ENCODE measurements around the gene WIZ.

Gene WIZ

DNA sequence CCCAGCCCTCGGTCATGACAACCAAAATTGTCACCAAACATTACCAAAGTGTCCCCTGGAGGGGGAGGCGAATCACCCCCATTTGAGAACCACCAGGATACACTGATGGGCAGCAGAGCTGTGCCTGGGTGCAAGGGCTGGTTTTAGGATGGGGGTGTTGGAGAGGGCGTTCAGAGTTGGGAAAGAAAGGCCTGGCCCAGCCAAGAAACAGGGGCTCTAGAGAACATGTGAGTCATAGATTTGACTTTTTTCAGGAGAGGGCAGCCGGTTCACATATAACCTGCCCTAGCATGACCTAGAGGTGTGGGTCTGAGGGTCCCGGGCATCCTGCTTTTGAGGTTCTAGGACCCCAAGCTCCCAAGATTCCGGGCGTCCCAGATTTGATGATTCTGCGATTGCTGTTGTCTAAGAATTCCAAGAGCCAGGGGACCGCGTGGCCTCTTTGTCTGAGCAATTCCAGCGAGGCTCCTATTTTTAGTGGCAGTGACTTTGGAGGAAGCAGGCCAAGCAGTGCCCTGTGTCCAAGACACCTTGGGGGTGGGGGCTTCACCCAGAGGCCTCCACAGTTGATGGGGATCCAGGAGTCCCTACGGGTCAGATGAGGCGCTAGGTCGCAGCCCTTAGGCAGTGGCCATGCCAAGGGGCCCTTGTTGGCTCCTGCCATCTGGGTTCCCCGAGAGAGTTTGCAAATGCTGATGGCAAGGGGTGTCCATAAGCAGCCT, 5.1 kb downstream of the WIZ start:
- DNase-seq (ENCODE audit: low spot score) = no peak

DNA sequence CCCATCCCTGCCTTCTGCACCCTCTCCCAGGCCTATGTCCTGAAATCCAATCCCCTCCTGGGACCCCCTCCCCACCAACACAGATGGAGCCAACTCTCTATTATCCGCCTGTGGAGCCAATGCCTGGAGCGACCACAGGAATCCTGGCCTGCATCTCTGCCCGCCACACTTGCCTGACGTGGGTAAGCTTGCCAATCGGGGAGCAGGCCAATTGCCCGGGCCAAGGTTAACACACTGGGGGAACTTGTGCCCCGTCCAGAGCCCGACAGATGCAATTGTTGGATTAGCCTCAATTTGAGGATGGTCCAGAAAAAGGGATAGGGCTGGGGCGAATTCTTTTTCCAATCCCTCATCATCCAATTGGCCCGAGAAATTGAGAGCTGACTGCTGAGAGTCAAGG, 5.9 kb downstream of the WIZ start:
- DNase-seq (ENCODE audit: low spot score) = no peak

DNA sequence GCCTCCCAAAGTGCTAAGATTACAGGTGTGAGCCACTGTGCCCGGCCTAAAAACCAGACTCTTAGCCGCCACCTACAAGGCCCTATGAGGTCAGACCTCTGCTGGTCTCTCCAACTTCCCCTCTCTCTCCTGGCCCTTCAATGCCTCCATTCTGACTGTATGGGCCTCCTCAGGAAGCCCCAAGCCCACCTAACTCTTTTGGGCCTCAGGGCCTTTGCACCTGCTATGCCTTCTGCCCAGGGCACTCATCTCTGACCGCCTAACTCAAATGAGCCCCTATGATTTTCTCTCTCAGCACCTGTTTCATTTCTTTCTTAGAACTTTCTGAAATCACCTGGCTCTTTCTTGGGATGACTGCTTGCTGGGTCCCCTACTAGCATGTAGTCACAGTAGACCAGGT, 6.4 kb downstream of the WIZ start:
- no peak for DNase-seq (ENCODE audit: low spot score)

DNA sequence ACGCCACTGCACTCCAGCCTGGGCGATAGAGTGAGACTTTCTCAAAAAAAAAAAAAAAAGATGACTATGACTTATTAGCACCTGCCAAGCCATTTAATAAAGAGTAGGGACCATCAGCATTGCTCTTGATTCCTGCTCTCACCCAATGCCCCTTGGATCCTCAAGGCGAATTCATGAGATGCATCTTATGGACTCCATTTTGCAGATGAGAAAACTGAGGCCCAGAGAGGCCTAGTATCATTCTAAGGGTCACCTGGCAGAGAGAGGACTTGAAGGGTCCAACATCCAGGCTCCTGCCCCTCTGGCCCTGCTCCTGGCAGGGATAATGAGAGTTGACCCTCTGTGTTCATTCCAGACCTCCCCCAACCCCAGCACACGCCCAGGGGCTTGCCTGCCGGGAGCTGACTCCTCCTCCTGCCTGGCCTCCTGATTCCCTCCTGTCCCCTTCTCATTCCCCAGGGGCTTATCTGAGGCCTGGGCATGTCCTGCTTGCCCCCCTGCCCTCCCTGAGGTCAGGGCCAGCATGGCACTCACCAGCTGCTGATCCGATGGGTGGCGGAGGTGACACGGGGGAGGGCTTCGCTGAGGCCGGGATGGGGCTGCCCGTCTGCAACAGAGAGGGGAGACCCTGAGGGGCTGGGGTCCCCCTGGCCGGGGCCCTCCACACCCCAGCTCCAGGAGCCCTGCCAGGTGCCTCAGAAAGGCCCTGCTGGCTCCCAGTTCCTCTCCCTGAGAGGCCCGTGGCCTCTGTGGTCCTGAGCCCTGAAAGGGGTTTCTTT, 7.4 kb downstream of the WIZ start:
- DNase-seq (ENCODE audit: low spot score) = no peak

DNA sequence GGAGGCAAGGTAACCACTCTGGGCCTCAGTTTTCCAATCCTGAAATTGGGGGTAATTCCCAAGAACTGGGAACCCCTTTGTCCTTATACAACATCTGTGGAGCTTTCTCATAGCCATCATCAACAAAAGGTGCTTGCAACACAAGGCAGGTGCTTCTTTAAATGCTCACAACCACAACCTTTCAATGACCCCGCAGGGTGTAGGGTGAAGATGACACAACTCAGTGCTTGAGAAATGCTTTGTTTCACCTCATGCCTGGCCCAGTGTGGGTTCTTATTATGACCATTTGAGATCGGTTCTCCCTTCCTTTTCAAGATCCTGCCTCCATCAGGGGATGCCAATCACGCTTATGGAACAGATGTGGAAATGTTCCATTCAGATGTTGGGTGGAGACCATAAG, 8.4 kb downstream of the WIZ start:
- DNase-seq (ENCODE audit: low spot score) = no peak

DNA sequence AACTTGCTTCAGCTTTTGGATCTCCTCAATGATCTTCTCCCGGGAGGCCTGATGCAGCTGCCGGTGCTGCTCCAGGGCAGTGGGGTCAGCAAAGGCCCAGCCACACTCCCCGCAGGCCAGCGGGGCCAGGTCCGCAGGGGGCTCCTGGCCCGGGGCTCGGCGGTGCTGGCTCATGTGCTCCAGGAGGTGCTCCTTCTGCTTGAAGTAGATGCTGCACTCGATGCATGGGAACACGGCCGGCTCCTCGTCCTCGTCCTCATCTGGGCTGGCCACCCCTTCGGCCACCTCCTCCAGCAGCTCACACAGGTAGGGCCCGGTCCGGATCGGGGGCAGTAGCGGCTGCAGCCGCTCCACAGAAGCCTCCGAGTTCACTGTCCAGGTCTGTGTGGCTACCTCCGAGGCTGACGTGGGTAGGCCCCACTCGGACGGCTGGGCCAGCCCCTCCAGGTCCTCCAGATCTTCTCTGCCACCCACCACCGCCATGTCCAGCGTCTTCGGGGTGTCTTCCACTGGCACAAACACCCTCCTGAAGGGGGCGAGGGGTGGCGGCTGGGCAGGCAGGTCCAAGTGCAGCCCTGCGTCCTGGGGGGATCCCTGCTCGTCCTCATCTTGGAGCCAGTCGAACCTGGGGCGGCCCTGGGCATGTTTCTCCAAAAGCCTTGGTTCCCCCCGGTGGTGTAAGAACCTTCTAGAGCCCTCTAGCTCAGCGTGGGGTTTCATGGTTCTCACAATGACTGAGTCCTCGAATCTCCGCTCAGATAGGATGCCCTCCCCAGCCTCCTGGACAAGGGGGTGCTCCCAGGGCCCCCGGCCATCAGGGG, 9.7 kb downstream of the WIZ start:
- no peak for DNase-seq (ENCODE audit: low spot score)

DNA sequence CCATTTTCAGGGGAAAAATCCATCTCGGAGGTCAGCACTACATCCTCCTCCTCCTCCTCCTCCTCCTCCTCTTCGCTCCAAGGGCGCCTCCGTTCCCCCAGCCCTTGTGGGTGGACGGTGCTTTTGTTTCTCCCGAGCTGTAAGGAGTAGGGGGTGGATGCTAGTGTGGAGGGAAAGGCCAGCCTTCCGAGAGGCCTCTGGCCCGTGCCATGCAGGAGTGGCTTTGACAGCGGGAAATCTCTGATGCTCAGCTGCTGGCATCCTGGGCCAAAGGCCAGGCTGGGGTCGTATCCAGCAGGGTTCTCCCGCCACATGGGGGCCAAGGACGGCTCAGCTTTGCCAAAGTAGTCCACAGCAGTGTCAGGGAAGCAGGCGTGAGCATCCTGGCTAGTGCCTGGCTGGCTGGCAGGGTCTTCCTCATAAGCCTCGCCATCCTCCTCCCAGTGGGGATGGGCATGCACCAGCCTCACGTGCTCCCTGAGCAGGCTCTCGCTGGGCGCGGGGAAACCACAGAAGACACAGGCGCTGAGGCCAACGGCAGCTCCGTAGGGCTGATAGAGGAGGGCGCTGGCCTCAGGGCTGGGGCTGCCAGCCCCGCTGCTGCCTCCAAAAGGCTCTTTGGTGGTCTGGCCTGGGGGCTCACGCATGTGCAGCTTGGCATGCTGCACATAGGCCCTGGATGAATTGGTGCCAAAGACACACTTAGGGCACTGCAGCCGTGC, 10.5 kb downstream of the WIZ start:
- no peak for DNase-seq (ENCODE audit: low spot score)

DNA sequence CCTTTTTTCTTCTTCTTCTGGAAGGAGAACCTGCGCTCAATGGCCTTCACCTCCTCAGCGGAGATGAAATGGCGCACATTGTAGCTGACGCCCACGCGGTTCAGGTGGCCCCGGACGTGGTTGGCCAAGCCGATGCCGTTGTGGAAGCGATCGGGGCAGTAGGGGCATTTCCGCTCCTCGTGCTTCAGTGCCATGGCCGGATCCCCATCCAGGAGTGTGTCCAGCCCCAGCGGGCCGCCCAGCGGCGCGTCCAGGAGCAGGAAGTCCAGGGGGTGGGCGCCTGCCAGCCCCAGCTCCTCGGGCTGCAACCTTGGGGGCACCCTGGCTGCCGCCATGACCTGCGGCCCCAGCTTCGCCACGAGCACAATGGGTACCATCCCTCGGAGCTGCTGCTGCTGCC, 11.2 kb downstream of the WIZ start:
- DNase-seq (ENCODE audit: low spot score) = no peak

DNA sequence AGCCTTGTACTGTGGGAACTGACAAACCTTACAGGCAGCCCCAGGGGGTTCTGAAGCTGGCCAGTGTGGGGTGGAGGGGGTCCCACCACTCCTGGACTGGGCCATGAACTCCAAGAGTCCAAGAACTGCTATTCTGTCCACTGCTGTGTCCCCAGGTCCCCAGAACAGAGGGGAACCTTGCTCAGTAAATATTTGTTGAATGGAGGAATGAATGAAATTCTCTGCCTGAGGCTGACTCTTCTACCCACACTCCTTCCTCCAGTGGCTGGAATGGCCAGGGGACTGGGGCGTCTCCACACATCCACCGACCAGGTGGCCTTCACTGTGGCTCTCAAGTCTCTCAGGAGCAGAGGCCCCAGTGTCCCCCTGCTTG, 11.6 kb downstream of the WIZ start:
- DNase-seq (ENCODE audit: low spot score) = no peak

DNA sequence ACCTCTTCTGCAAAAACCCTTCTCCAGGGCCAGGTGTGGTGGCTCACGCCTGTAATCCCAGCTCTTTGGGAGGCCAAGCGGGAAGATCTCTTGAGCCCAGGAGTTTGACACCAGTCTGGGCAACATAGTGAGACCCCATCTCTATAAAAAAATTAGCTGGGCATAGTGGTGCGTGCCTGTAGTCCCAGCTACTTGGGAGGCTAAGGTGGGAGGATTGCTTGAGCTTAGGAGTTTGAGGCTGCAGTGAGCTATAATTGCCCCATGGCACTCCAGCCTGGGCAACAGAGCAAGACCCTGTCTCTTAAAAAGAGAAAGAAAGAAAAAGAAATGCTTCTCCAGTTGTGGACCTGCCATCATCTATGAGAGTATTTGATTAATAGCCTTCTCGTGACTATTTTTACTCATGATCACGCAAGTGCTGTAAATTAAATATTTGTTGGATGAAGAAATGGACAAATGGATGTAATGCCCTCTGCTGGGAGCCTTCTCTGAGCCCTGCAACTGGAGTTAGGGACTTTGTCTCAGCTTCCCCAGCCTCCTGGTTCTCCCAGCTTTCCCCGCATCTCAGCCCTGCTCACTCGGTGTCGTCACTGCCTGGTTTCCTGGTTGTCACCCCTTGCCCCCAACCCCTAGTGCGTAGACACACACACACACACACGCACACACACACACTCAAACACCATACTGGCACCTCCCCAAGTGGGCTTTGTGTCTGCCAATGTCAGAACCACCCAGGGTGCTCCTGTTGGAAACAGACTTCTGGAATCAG, 12.2 kb downstream of the WIZ start:
- peak; percentile 25 for DNase-seq (ENCODE audit: low spot score)

DNA sequence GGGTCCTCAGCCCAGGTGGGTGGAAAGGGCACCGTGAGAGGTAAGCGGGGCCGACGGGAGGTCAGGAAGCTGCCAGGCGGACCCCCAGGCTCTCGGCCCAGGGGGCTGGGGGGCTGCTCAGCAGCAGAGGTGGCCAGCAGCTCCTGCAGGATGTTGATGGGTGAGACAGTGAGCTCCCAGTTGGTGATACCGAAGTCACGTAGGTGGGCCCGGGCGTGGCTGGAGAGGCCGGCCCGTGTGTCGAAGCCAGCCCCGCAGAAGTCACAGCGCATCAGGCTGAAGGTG, 13.0 kb downstream of the WIZ start:
- DNase-seq (ENCODE audit: low spot score) = no peak

DNA sequence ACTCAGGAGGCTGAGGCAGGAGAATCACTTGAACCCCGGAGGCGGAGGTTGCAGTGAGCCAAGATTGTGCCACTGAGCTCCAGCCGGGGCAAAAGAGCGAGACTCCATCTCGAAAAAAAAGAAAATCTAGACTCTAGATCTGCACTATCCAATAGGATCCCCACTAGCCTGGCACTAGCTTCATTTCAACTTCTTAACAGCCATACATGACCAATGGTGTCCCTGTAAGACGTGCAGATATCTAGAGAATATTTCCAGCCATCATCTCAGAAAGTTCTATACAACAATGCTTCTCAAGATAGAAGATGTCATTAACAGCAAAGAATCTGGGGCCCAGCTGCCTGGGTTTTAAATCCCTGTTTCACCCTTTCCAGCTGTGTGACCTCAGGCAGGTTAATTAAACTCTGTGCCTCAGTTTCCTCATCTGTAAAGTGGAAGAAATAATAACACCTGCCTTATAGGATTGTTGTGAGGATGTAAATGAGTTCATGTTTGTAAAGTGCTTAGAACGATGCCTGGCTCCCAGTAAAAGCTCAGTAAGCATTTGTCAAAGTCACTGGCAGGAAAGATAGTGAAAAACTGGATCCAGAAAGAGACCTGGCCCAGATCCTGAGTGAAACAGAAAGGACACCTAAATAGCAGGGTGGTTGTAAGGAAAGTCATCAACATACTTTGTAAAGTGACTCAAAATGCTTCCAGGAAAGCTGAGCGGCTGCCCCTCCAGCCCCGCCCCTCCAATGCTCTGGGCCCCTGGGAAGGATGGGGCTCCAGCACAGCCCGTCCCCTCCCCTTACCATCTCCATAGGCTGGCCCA, 13.5 kb downstream of the WIZ start:
- DNase-seq (ENCODE audit: low spot score) = no peak

DNA sequence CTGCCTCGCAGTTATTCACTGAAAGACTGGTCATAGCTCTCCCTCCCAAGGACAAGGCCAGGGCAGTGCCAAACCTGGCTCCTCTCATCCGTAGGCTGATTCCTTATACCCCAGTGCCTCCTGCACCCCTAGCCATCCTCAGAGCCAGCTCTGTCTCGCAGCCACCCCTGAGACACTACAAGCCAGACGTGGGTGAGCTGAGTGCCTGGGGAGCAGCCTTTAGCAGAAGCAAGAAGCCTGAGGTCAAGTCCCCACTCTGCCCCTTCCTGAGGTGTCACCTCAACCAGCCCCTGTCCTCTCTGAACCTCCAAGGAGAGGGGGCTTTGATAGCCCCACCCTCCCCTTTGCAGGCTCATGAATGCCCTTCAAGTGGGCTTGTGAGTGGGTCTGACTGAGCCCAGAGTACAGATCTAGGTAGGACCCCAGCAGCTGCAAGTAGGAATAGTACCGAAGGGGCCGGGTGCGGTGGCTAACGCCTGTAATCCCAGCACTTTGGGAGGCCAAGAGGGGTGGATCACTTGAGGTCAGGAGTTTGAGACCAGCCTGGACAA, 16.2 kb downstream of the WIZ start:
- DNase-seq (ENCODE audit: low spot score) = no peak

DNA sequence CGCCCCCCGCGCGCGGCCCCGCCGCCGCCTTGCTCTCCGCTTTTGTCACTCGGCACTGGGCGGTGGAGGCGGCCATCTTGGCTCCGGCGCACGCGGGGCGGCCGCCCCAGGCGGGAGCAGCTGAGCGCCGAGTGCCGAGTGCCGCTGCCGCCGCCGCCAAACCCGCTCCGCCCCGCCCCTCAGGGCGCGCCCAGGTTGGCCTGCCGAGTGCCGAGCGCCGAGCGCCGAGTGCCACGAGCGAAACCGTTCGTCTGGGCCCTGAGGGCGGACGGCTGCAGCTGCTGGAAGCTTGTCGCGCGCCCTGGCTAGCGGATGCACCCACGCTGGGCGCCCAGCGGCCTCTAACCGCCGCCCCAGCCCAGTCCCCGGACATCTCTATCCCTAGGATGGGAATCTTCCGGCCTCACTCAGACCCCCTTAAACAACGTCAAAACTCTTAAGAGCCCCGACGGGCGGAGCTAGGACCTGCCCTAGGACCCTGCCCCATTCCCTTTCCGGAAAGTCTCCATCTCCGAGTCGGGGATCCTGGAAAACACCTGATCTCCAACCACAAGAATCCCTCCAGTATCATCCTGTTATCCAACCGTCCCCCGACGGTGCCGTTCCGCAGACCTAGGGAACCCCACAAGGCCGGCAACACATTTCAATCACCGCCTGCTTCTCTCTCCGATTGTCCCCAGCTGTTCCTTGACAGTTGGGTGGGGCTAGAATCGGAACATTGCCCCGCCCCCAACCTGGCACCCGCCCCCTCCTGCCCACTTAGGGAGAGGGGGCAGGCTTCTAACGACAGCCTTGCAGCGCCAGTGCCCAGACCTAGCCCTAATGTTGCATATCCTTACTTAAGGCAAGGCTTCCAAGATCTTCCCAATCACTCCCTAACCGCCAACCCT, 16.9 kb downstream of the WIZ start:
- DNase-seq (ENCODE audit: low spot score) = peak; percentile 93

DNA sequence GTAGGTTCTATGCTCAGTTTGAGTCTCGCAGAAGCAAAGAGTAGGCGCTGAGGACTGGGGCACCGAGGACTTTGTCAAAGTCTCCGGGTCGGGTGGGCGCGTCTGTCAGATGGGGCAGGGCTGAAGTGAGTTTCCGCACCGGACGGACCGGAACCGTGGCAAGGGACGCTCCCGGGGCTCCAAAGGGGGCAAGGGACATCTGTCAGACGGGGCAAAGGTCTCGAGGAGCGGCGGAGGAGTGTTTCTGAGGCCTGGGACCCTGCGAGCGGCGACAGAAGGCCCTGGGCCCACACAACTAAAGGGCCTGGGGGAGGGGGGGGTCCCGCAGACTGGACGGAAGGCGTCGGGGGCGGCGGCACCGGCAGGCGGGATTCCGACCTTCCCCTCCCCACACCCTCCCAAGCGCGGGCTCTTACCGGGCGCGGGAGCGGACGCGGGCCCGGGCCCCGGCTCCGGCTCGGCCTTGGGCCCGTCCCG, 17.7 kb downstream of the WIZ start:
- DNase-seq (ENCODE audit: low spot score) = no peak

DNA sequence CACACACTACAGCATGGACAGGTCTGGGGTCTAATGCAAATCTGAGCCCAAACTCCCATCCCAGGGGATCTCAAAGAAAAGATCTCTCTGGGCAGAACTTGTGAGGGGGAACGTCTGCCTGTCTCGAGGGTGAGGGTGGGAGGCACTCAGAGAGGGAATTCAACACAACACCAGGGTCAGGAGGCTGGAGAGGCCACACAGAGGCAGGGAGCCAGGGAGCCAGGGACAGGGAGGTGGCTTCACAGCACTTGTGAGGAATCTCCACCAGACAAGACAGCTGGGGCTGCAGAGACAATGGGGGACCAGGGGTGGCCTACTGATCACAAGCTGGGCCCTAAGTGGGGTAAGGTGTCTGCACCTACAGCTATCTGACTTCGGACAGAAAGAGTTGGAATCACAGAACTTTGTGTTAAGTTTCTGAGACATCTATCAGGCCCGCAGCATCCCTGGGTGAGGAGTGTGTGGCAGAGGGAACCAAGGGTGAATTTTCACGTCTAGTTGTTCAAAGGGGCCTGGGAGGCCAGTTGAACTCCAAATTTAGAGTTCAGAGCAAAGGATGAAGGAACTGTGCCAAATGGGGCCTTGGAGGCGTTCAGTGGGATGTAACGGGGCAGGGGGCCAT, 18.2 kb downstream of the WIZ start:
- DNase-seq (ENCODE audit: low spot score) = no peak

DNA sequence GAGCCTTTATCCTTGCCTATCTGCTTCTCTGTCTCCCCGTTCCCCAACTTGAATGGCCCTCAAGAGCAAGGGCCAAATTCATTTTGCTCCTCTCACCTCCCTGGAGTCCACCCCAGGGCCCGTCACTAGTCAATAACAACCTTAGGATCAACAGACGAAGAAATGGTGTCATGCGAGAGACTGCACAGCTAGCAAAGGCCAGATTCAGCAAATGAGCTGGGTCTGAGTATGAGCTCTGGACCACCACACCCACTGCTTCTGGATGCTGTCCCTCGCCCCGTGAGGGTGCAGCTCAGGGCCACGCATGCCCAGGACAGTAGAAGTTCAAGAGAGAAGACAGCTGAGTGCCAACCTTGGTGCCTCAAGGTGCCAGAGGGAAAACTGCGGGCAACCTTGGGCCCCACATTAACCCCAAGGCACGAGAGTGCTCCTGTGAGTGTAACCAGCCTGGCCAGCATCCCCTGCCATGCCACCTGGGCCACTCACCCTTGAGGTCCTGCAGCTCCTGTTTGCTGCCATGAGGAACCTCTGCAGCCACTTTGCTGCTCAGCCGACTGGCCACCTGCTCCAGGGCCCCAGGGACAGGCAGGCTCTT, 19.1 kb downstream of the WIZ start:
- DNase-seq (ENCODE audit: low spot score) = no peak

DNA sequence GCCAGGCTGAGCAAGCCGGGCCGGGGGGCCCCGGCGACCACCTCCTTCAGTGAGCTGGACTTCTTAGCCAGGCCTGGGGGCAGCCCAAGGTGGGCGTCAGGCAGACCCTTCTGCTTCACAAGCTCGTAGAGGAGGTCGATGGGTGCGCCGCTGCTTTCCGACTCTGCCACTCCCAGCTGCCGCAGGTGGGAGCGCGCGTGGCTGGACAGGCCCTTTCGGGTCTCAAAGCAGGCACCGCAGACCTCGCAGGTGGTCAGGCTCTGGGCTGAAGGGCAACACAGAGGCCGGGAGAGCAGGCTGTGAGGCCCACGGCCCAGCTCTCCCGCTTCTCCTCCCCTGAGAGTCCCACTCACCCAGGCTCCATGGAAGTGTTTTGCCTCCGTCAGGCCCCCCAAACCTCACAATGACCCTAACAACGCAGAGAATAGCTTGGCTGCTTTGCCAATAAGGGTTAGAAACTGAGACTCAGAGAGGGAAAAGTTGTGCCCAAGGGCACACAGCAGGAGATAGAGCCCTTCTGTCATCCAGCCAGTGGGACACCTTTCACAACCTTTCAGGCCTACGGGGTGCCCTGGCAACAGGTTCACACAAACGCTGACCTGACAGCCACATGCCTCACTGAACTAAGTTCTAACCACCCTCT, 19.8 kb downstream of the WIZ start:
- no peak for DNase-seq (ENCODE audit: low spot score)

Measured in hematopoietic multipotent progenitor cell treated with erythropoietin and hydrocortisone succinate and interleukin-3 and kit ligand, for 17 days (in vitro differentiated cells).